Mesenchymal stem cell (in vitro differentiated cells and primary cell): ENCODE measurements around the gene BTBD17.

Source experiments
- DNase-seq: peaks from one replicate; pipeline ENCODE4 v3.0.0-alpha.2; 2013
- H2AFZ ChIP-seq: one replicate; pipeline ENCODE4 v1.6.1; 2013; ENCODE audit warnings: low read depth, mild to moderate bottlenecking, control low read depth, inconsistent platforms, low read length, moderate library complexity
- H2AK5ac ChIP-seq: 2 replicates; pipeline ENCODE4 v1.6.1; 2013; ENCODE audit warnings: low read length, moderate library complexity, mild to moderate bottlenecking, inconsistent platforms; ENCODE audit not compliant: severe bottlenecking
- H2BK120ac ChIP-seq: one replicate; pipeline ENCODE4 v1.6.1; 2013; ENCODE audit warnings: low read depth, mild to moderate bottlenecking, inconsistent platforms, low read length, moderate library complexity
- H2BK12ac ChIP-seq, 2 experiments: one replicate each; pipeline ENCODE4 v1.6.1; 2013; ENCODE audit warnings: inconsistent platforms in 2 of 2, low read length in 2 of 2, mild to moderate bottlenecking in 2 of 2, moderate library complexity in 2 of 2, control low read depth in 1 of 2
- H2BK15ac ChIP-seq: one replicate; pipeline ENCODE4 v1.6.1; 2013; ENCODE audit warnings: mild to moderate bottlenecking, low read depth, inconsistent platforms; ENCODE audit not compliant: poor library complexity, severe bottlenecking
- H2BK5ac ChIP-seq: 2 replicates; pipeline ENCODE4 v1.6.1; 2013; ENCODE audit warnings: low read depth, mild to moderate bottlenecking, low read length, control low read depth, inconsistent platforms; ENCODE audit not compliant: poor library complexity, severe bottlenecking
- H3K14ac ChIP-seq, 2 experiments: one replicate each; pipeline ENCODE4 v1.6.1; 2013; ENCODE audit warnings: inconsistent platforms in 2 of 2, low read length in 2 of 2, control low read depth in 1 of 2, mild to moderate bottlenecking in 1 of 2, moderate library complexity in 1 of 2
- H3K18ac ChIP-seq, 2 experiments: one replicate each; pipeline ENCODE4 v1.6.1; 2013; ENCODE audit warnings: inconsistent platforms in 2 of 2, low read length in 2 of 2, control low read depth in 1 of 2, low read depth in 1 of 2, mild to moderate bottlenecking in 1 of 2
- H3K23ac ChIP-seq, 2 experiments: one replicate each; pipeline ENCODE4 v1.6.1; 2013; ENCODE audit warnings: inconsistent platforms in 2 of 2, low read length in 2 of 2, mild to moderate bottlenecking in 2 of 2, moderate library complexity in 2 of 2, control low read depth in 1 of 2
- H3K27ac ChIP-seq: 2 replicates; pipeline ENCODE4 v1.5.1; 2013; ENCODE audit warnings: mild to moderate bottlenecking, moderate library complexity, low read length, control low read depth, inconsistent platforms; ENCODE audit not compliant: poor library complexity, severe bottlenecking
- H3K27me3 ChIP-seq, 2 experiments: 2 replicates each; pipeline versions ENCODE4 v1.6.1 to v1.7.0; 2013; ENCODE audit warnings: low read length in 2 of 2, mild to moderate bottlenecking in 2 of 2, moderate library complexity in 2 of 2, control low read depth in 1 of 2, inconsistent platforms in 1 of 2; ENCODE audit not compliant: control insufficient read depth in 1 of 2, insufficient read depth in 1 of 2
- H3K36me3 ChIP-seq, 2 experiments: 2 replicates each; pipeline versions ENCODE4 v1.6.1 to v1.7.0; 2013; ENCODE audit warnings: low read length in 2 of 2, control low read depth in 1 of 2, inconsistent platforms in 1 of 2, low read depth in 1 of 2, mild to moderate bottlenecking in 1 of 2; ENCODE audit not compliant: insufficient read depth in 2 of 2, control insufficient read depth in 1 of 2
- H3K4ac ChIP-seq, 2 experiments: one replicate each; pipeline ENCODE4 v1.6.1; 2013; ENCODE audit warnings: inconsistent platforms in 2 of 2, low read length in 2 of 2, mild to moderate bottlenecking in 2 of 2, moderate library complexity in 2 of 2, control low read depth in 1 of 2, low read depth in 1 of 2
- H3K4me1 ChIP-seq: 2 replicates; pipeline ENCODE4 v1.6.1; 2013; ENCODE audit warnings: low read depth, low read length, control low read depth; ENCODE audit not compliant: control insufficient read depth, insufficient read depth
- H3K4me2 ChIP-seq: 2 replicates; pipeline ENCODE4 v1.6.1; 2013; ENCODE audit warnings: low read length, mild to moderate bottlenecking, inconsistent platforms; ENCODE audit not compliant: poor library complexity, severe bottlenecking
- H3K4me3 ChIP-seq, 2 experiments: 2 replicates each; pipeline versions ENCODE4 v1.5.1 to v1.7.0; 2013; ENCODE audit warnings: low read length in 2 of 2, mild to moderate bottlenecking in 2 of 2, control low read depth in 1 of 2, low read depth in 1 of 2; ENCODE audit not compliant: insufficient read depth in 1 of 2
- H3K79me1 ChIP-seq: replicated peaks from 2 replicates; pipeline ENCODE4 v1.6.1; 2013; ENCODE audit warnings: mild to moderate bottlenecking, control low read depth, low read length, inconsistent platforms; ENCODE audit not compliant: poor library complexity, severe bottlenecking
- H3K9ac ChIP-seq: 2 replicates; pipeline ENCODE4 v1.7.0; 2013; ENCODE audit warnings: mild to moderate bottlenecking, low read length, moderate library complexity
- H3K9me3 ChIP-seq: 2 replicates; pipeline ENCODE4 v1.7.0; 2013; ENCODE audit warnings: mild to moderate bottlenecking, low read length; ENCODE audit not compliant: control insufficient read depth
- H4K8ac ChIP-seq: one replicate; pipeline ENCODE4 v1.6.1; 2013; ENCODE audit warnings: inconsistent platforms, mild to moderate bottlenecking, low read length, moderate library complexity
- H4K91ac ChIP-seq: one replicate; pipeline ENCODE4 v1.6.1; 2013; ENCODE audit warnings: mild to moderate bottlenecking, low read length, inconsistent platforms
- whole genome bisulfite sequencing: methylation state at CpG from one replicate; pipeline ENCODE4 v1.1.7; 2013; ENCODE audit warnings: mixed read lengths; 5-methylcytosine and 5-hydroxymethylcytosine counted together

The BTBD17 gene

DNA sequence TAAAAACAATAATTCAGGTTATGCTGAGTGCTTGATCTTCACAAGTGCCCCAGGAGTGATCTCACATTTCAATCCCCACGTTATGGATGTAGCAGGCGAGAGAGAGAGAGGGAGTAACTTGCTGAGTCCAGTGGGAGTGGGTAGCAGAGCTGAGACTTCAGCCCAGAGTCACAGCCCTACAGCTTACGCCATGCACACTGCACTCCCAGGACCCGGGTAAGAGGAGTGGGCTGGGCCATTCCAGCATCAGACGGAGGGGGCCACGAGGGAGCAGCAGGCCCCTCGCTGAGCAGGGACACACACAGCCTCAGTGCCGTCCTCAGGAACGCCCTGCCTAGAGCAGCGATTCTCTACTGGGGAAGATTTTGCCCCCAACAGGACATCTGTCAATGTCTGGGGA is 45.4 kb downstream of the BTBD17 start:
- Histone ChIP-seq H3K4me1 (no peaks in the 10 kb centered on the region), H2AFZ (no peak overlapping the region), H2BK12ac (no peak overlapping the region), H3K4me3 (no peak overlapping the region), H3K14ac (no peak overlapping the region), H2AK5ac (no peak overlapping the region), H3K4ac (no peak overlapping the region), H2BK15ac (no peak overlapping the region), H2BK5ac (no peak overlapping the region), H3K9me3 (no peaks in the 10 kb centered on the region), H2BK120ac (no peak overlapping the region), H3K27me3 (peaks cover 4 to 43% of the 10 kb centered on the region in 2 experiments), H3K4me2 (no peak overlapping the region), H3K36me3 (no peaks in the 10 kb centered on the region), H3K18ac (no peak overlapping the region), H4K91ac (no peak overlapping the region), H3K79me1 (no peaks in the 10 kb centered on the region), H3K23ac (no peak overlapping the region), H3K9ac (no peak overlapping the region), H3K27ac (no peak overlapping the region), H4K8ac (no peak overlapping the region)
- DNase-seq: no peak
- WGBS: 63% methylated on average over 10 of the region's 10 CpGs

- no peak overlapping the region for H3K4me2 ChIP-seq
- no peaks in the 10 kb centered on the region for H3K9me3 ChIP-seq
- no peak overlapping the region for H3K27ac ChIP-seq
- no peak overlapping the region for H2BK120ac ChIP-seq
- no peak overlapping the region for H2AK5ac ChIP-seq
- H3K23ac ChIP-seq: no peak overlapping the region
- no peak overlapping the region for H4K91ac ChIP-seq
- no peak overlapping the region for H3K4ac ChIP-seq
- no peak overlapping the region for H3K9ac ChIP-seq
- peaks cover 0 to 38% of the 10 kb centered on the region in 2 experiments for H3K27me3 ChIP-seq
- H2BK5ac ChIP-seq: no peak overlapping the region
- H2BK15ac ChIP-seq: no peak overlapping the region
- no peak overlapping the region for H3K14ac ChIP-seq
- H2AFZ ChIP-seq: no peak overlapping the region
- H3K4me1 ChIP-seq: no peaks in the 10 kb centered on the region
- WGBS: 81% methylated on average over 15 of the region's 15 CpGs
- H4K8ac ChIP-seq: no peak overlapping the region
- H3K4me3 ChIP-seq: no peak overlapping the region
- no peaks in the 10 kb centered on the region for H3K79me1 ChIP-seq
- no peaks in the 10 kb centered on the region for H3K36me3 ChIP-seq
- DNase-seq: no peak
- H2BK12ac ChIP-seq: no peak overlapping the region
- no peak overlapping the region for H3K18ac ChIP-seq
Measured at GRCh38 chr17:74314877-74315276, 46.8 kb downstream of the BTBD17 start.

- Histone ChIP-seq H2BK12ac (no peak overlapping the region), H2BK15ac (no peak overlapping the region), H3K23ac (no peak overlapping the region), H3K4ac (no peak overlapping the region), H3K79me1 (no peaks in the 10 kb centered on the region), H3K4me2 (no peak overlapping the region), H3K9ac (no peak overlapping the region), H3K27ac (no peak overlapping the region), H2AK5ac (no peak overlapping the region), H4K8ac (no peak overlapping the region), H3K4me1 (no peaks in the 10 kb centered on the region), H3K14ac (no peak overlapping the region), H3K18ac (no peak overlapping the region), H3K36me3 (no peaks in the 10 kb centered on the region), H4K91ac (no peak overlapping the region), H3K27me3 (peaks cover 3 to 35% of the 10 kb centered on the region in 2 experiments), H3K4me3 (no peak overlapping the region), H3K9me3 (no peaks in the 10 kb centered on the region), H2BK5ac (no peak overlapping the region), H2BK120ac (no peak overlapping the region), H2AFZ (no peak overlapping the region)
- no peak for DNase-seq
- 82% methylated on average over 11 of the region's 12 CpGs for WGBS
Measured at GRCh38 chr17:74309902-74310301, 51.8 kb downstream of the BTBD17 start.

DNA sequence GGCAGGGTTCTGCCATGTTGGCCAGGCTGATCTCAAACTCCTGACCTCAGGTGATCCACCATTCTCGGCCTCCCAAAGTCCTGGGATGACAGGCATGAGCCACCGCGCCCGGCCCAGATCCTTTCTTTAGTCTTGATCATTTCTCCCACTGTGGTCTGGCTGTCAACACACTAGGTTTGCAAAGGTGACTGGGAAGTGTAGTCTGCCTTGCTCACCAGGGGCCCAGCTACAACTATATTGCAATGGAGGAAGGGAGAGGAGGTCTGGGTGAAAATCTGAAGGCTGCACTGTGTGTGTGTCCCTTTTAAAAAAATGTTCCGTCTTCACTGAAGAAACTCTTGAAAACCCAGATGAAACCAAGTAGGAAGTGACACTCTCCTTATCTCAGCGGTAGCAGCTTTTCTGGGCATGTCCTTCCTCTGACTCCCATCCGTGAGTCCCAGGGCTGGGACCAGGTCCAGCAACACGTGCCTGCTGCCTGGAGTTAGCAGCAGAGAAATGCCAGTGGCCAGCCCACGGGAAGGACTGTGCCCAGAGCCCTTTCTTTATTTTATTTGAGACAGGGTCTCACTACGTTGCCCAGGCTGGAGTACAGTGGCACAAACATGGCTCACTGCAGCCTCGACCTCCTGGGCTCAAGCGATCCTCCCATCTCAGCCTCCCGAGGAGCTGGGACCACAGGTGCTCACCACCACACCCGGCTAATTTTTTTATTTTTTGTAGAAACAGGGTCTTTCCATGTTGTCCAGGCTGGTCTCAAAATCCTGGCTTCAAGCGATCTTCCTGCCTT is 53.5 kb downstream of the BTBD17 start:
- Histone ChIP-seq H3K4me2 (no peak overlapping the region), H3K9me3 (no peaks in the 10 kb centered on the region), H3K27ac (no peak overlapping the region), H3K23ac (no peak overlapping the region), H3K4me1 (no peaks in the 10 kb centered on the region), H3K27me3 (peaks cover 4 to 36% of the 10 kb centered on the region in 2 experiments), H3K14ac (no peak overlapping the region), H2BK5ac (no peak overlapping the region), H3K36me3 (no peaks in the 10 kb centered on the region), H2BK120ac (no peak overlapping the region), H3K9ac (no peak overlapping the region), H2AK5ac (no peak overlapping the region), H3K4me3 (no peak overlapping the region), H4K91ac (no peak overlapping the region), H3K4ac (no peak overlapping the region), H3K79me1 (no peaks in the 10 kb centered on the region), H4K8ac (no peak overlapping the region), H2BK15ac (no peak overlapping the region), H2BK12ac (no peak overlapping the region), H3K18ac (no peak overlapping the region), H2AFZ (no peak overlapping the region)
- WGBS: 82% methylated on average over 15 of the region's 15 CpGs
- DNase-seq: no peak
